ENCODE data around the gene EXO1.
"Not testable (repeated sequence)": the region's sequence is repeated elsewhere in the genome, so short reads cannot be mapped to it uniquely, and the experiment has no call there.

Gene EXO1

DNA sequence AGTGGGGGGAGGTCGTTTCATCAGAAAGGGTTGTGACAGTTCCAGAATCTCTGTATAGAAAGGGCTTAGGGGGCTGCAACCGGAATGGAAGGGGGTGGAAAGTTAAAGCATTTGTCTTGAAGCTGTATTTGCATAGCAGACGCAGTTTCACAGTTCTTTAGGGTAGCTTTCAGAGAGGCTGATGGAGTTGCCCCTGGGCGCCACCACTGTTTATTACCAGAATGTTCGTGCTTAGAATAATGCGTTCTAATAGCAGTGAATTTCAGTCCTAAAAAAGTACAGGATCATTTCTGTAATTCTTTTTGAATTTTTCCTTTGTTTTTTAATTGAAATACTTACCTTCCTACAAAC, 1.3 kb downstream of the EXO1 start:
- DNase-seq (ENCODE audit: low read depth): peak; percentile 34
- H3K4me3 ChIP-seq (ENCODE audit: low read depth, low read length): peak overlapping the region; percentile 64
- TF ChIP-seq, protein P1, sequence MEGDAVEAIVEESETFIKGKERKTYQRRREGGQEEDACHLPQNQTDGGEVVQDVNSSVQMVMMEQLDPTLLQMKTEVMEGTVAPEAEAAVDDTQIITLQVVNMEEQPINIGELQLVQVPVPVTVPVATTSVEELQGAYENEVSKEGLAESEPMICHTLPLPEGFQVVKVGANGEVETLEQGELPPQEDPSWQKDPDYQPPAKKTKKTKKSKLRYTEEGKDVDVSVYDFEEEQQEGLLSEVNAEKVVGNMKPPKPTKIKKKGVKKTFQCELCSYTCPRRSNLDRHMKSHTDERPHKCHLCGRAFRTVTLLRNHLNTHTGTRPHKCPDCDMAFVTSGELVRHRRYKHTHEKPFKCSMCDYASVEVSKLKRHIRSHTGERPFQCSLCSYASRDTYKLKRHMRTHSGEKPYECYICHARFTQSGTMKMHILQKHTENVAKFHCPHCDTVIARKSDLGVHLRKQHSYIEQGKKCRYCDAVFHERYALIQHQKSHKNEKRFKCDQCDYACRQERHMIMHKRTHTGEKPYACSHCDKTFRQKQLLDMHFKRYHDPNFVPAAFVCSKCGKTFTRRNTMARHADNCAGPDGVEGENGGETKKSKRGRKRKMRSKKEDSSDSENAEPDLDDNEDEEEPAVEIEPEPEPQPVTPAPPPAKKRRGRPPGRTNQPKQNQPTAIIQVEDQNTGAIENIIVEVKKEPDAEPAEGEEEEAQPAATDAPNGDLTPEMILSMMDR (IDR thresholded peaks at IDR 0.05; ENCODE audit: insufficient read depth, low read depth, low read length, missing control alignments): no peak

DNA sequence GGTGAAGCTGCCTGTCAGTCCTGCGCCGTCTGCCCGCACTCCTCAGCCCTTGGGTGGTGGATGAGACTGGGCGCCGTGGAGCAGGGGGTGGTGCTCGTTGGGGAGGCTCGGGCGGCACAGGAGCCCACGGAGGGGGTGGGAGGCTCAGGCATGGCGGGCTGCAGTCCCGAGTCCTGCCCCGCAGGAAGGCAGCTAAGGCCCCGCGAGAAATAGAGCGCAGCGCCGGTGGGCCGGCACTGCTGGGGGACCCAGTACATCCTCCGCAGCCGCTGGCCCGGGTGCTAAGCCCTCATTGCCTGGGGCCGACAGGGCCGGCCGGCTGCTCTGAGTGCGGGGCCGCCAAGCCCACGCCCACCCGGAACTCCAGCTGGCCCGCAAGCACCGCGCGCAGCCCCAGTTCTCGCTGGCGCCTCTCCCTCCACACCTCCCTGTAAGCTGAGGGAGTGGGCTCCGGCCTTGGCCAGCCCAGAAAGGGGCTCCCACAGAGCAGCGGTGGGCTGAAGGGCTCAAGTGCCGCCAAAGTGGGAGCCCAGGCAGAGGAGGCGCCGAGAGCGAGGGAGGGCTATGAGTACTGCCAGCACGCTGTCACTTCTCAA, 7.6 kb downstream of the EXO1 start:
- not testable (repeated sequence) for H3K4me3 ChIP-seq (ENCODE audit: low read depth, low read length); DNase-seq (ENCODE audit: low read depth)

DNA sequence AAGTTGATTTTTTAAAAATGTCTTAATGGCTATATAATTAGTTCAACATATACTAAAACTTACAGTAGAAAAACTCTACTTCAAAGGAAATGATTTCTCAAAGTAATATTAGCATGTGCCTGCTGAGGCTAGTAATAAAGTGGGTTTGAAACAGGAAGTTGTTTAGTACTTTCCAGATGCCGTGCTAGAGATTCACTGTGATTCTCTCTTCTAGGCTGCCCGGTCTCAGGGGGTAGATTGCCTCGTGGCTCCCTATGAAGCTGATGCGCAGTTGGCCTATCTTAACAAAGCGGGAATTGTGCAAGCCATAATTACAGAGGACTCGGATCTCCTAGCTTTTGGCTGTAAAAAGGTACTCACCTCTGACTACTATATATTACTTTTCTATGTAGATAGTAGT, 9.1 kb downstream of the EXO1 start:
- TF ChIP-seq, protein P1 (IDR thresholded peaks at IDR 0.05; ENCODE audit: insufficient read depth, low read depth, low read length, missing control alignments): no peak
- DNase-seq (ENCODE audit: low read depth): no peak
- H3K4me3 ChIP-seq (ENCODE audit: low read depth, low read length): no peak overlapping the region

DNA sequence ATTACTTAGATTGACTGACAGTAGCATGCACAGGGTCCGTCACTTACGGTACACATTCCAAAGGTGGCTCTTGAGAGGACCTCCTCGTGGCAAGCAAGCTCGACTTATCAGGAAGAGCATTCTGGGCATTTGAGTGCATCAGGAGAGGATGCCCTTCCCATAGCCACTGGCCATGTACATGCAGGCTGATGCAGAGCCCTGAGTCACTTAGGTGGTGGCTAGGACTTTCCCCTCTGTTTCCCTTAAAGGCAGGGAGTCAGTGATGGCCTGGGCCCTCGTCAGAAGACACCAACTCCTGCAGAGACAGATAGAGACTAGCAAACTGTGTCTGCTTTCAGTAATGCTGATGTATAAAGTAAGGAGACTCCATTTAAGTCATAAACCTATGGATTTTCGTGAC, 12.9 kb downstream of the EXO1 start:
- TF ChIP-seq, protein P1 (IDR thresholded peaks at IDR 0.05; ENCODE audit: insufficient read depth, low read depth, low read length, missing control alignments): no peak
- no peak overlapping the region for H3K4me3 ChIP-seq (ENCODE audit: low read depth, low read length)
- no peak for DNase-seq (ENCODE audit: low read depth)

DNA sequence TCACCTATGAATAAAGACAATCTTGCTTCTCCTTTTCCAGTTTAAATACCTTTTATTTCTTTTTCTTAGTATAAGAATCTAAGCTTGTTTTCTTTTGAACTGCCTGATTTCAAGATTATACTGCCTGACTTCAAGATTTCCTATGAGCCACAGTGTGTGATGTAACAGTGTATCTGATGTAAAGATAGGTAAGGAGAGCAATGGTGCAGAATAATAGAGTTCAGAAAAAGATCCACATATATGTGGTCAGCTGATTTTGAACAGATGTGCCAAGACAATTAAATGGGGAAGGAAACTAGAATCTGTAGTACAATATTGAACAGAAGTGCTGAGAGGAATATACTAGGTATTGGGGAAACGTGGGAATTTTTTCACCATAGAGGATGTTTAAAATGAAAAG, 21.0 kb downstream of the EXO1 start:
- TF ChIP-seq, protein P1 (IDR thresholded peaks at IDR 0.05; ENCODE audit: insufficient read depth, low read depth, low read length, missing control alignments): no peak
- H3K4me3 ChIP-seq (ENCODE audit: low read depth, low read length): no peak overlapping the region
- DNase-seq (ENCODE audit: low read depth): no peak

DNA sequence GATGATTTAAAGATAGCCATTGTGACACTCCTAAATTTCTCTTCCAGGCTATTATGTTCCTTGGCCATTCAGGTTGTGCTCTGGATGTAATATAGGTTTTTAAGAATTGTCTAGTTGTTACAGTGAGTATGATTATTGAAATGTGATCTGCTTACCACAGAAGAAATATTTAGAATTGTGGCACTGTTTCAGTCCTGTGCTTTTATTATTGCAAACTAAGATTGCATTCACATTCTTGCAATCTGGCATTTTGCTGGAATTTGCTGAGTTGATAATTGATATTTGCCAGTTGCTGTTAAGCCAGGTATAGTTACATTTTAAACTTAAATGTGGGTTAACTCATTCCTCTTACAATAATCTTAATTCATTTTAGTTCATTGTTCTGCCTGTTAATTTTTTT, 22.3 kb downstream of the EXO1 start:
- DNase-seq (ENCODE audit: low read depth): no peak
- H3K4me3 ChIP-seq (ENCODE audit: low read depth, low read length): no peak overlapping the region
- TF ChIP-seq, protein P1 (IDR thresholded peaks at IDR 0.05; ENCODE audit: insufficient read depth, low read depth, low read length, missing control alignments): no peak

DNA sequence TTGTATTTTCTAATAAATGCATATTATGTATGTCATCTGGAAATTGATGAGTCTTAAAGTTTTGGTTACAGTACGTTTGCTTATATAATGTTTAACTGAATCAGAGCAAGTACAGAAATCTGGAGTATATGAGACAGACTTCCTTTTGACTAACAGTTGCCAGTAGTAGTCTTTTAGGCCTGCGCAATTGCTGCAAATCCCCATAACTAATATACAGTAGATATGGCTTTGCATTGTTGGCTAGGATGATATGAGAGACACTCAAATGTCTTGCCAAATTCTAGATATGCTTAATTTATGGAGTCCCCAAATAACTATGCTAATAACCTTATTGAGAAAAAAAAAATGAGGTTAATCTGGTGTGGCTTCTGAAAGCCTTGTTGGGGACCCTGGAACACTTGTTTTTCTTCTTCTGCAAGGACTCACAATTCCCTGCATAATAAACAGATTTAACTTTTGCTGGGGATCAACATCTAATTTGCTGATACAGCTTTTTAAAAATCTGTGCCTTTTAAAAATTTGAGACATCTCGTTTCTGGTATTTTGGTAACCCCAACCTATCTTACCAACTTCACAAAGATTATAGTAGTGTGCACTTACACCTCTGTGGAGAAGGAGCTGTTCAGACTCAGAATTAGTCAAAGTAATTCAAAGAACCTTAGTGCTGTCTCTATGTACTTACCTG, 22.9 kb downstream of the EXO1 start:
- TF ChIP-seq, protein P1 (IDR thresholded peaks at IDR 0.05; ENCODE audit: insufficient read depth, low read depth, low read length, missing control alignments): no peak
- no peak for DNase-seq (ENCODE audit: low read depth)
- H3K4me3 ChIP-seq (ENCODE audit: low read depth, low read length): no peak overlapping the region

Data from GM12865 (cell line).